ENCODE data around the gene HIP1. TPM values are rescaled to one million over a fixed set of nuclear protein-coding genes. Genes with fewer than 3 reads are reported as not detected.
A peak's percentile ranks its signal among the peaks of the same experiment; 100 is the strongest.

HIP1 gene
- total and polyA plus RNA-seq, 2 of the 4 experiments (the other 2 are of a cell fraction) = 6.8 to 10.0 TPM

DNA sequence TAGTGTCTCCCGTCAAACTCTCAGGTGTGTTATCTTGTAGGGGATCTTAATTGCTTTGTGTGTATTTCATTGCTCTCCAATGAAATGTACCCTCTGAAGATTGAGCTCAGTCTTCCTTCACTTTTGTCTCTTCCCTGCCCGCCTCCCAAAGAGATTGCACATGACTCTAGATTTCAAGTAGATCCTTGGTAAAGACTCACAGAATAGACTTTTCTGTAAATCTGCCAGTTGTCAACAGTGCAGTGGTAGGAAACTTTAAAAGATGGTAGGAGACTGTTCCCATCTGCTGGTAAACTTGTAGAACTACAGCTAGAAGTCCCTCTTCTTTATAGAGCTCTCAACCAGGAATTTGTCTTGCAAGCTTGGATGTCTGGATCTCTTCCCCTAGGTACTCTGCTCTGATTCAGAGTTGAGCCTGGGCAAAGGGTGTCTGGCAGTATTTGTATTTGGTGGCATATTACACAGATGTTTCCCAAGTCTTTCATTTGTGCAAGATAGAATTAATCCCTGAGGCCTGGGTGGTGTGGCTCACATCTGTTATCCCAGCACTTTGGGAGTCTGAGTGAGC, 23.7 kb upstream of the HIP1 start:
- POLR2A ChIA-PET (ENCODE audit: unreplicated experiment) = no interaction called here
- no peak overlapping the region for H2AFZ ChIP-seq (replicated peaks; ENCODE audit: low read length, poor library complexity)
- H2BK20ac ChIP-seq (ENCODE audit: low read depth, low read length) = no peak overlapping the region
- no peaks in the 10 kb centered on the region for H3K4me1 ChIP-seq (ENCODE audit: control insufficient read depth, insufficient read depth, low read length)
- no peak overlapping the region for H2AK5ac ChIP-seq (ENCODE audit: low read depth, low read length)
- no peaks in the 10 kb centered on the region for H3K27me3 ChIP-seq (ENCODE audit: control insufficient read depth, insufficient read depth, low read length)
- dilution Hi-C loops (cut with HindIII; ENCODE audit: low sequenced_read_pairs, unreplicated experiment) = no loop called here
- H3K14ac ChIP-seq (replicated peaks; ENCODE audit: low read depth, low read length) = no peak overlapping the region
- no peak overlapping the region for H4K91ac ChIP-seq (ENCODE audit: insufficient read depth, low read depth, low read length)
- H2BK5ac ChIP-seq (ENCODE audit: low read depth, low read length, poor library complexity, severe bottlenecking) = no peak overlapping the region
- no TSS peak for BruUV-seq (replicated peaks)
- intact Hi-C loops (cut with micrococcal nuclease) = loop anchor here (2.0 kb wide), 1 partner anchor 234 kb away; no protein-coding TSS in a partner anchor
- H3K9me1 ChIP-seq (ENCODE audit: insufficient read depth, low read length) = no peaks in the 10 kb centered on the region
- H4K20me1 ChIP-seq (ENCODE audit: insufficient read depth, low read length) = no peaks in the 10 kb centered on the region
- no peak overlapping the region for H3K23ac ChIP-seq (ENCODE audit: low read depth, low read length)
- H4K8ac ChIP-seq (ENCODE audit: low read depth in 2 of 2, low read length in 2 of 2) = no peak overlapping the region
- H3K9ac ChIP-seq (ENCODE audit: low read depth, low read length) = no peak overlapping the region
- no peak overlapping the region for H3K4ac ChIP-seq (ENCODE audit: low read depth, low read length)
- no peak overlapping the region for H3K4me2 ChIP-seq (ENCODE audit: low read depth, low read length)
- H3K36me3 ChIP-seq (ENCODE audit: control insufficient read depth, insufficient read depth, low read length) = no peaks in the 10 kb centered on the region
- CTCF ChIA-PET = interaction anchor here (0.6 to 1.5 kb wide), 3 partner anchors 9 to 201 kb away, joined by 3 to 5 read pairs (median 3); no protein-coding TSS in a partner anchor
- TF ChIP-seq MXI1 (IDR thresholded peaks at IDR 0.05; ENCODE audit: borderline replicate concordance, low read depth, low read length) = no peak
- peak; percentile 94 for TF ChIP-seq SMC3 (IDR thresholded peaks at IDR 0.05; ENCODE audit: low read depth, low read length)
- TF ChIP-seq MAZ (IDR thresholded peaks at IDR 0.05; ENCODE audit: borderline replicate concordance, low read depth, low read length) = no peak
- TF ChIP-seq RCOR1 (IDR thresholded peaks at IDR 0.05; ENCODE audit: insufficient replicate concordance, low read length) = no peak
- TF ChIP-seq RAD21 (IDR thresholded peaks at IDR 0.05; ENCODE audit: low read length) = peak; percentile 91
- TF ChIP-seq, protein P1, sequence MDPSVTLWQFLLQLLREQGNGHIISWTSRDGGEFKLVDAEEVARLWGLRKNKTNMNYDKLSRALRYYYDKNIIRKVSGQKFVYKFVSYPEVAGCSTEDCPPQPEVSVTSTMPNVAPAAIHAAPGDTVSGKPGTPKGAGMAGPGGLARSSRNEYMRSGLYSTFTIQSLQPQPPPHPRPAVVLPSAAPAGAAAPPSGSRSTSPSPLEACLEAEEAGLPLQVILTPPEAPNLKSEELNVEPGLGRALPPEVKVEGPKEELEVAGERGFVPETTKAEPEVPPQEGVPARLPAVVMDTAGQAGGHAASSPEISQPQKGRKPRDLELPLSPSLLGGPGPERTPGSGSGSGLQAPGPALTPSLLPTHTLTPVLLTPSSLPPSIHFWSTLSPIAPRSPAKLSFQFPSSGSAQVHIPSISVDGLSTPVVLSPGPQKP (IDR thresholded peaks at IDR 0.05; ENCODE audit: borderline replicate concordance, low read depth, low read length) = no peak
- TF ChIP-seq FOS (IDR thresholded peaks at IDR 0.05; ENCODE audit: low read depth, low read length) = no peak
- TF ChIP-seq, protein P2, sequence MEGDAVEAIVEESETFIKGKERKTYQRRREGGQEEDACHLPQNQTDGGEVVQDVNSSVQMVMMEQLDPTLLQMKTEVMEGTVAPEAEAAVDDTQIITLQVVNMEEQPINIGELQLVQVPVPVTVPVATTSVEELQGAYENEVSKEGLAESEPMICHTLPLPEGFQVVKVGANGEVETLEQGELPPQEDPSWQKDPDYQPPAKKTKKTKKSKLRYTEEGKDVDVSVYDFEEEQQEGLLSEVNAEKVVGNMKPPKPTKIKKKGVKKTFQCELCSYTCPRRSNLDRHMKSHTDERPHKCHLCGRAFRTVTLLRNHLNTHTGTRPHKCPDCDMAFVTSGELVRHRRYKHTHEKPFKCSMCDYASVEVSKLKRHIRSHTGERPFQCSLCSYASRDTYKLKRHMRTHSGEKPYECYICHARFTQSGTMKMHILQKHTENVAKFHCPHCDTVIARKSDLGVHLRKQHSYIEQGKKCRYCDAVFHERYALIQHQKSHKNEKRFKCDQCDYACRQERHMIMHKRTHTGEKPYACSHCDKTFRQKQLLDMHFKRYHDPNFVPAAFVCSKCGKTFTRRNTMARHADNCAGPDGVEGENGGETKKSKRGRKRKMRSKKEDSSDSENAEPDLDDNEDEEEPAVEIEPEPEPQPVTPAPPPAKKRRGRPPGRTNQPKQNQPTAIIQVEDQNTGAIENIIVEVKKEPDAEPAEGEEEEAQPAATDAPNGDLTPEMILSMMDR (conservative IDR thresholded peaks at IDR 0.05; ENCODE audit: low read depth, low read length) = peak; percentile 83
- TF ChIP-seq CHD1 (IDR thresholded peaks at IDR 0.05; ENCODE audit: low read depth, low read length) = no peak
- no peak for TF ChIP-seq NFE2L2 (IDR thresholded peaks at IDR 0.05; ENCODE audit: low read depth, low read length)
- TF ChIP-seq RFX5 (IDR thresholded peaks at IDR 0.05; ENCODE audit: low read depth, low read length) = no peak
- H3K56ac ChIP-seq (ENCODE audit: extremely low read depth, insufficient read depth, low read length) = no peak overlapping the region
- H2AK9ac ChIP-seq (replicated peaks; ENCODE audit: low read depth, low read length, poor library complexity) = no peak overlapping the region
- in situ Hi-C loops (cut with MboI; ENCODE audit: low sequenced_read_pairs) = no loop called here
- no peak overlapping the region for H2BK15ac ChIP-seq (ENCODE audit: low read depth, low read length)
- no peak overlapping the region for H3K18ac ChIP-seq (ENCODE audit: low read depth, low read length)
- no peaks in the 10 kb centered on the region for H3K79me1 ChIP-seq (ENCODE audit: low read depth in 1 of 2, low read length in 2 of 2)
- no peaks in the 10 kb centered on the region for H3K9me3 ChIP-seq (ENCODE audit: control insufficient read depth, insufficient read depth, low read length)
- ATAC-seq (ENCODE audit: low read depth) = peak; percentile 97
- no peak overlapping the region for H2BK120ac ChIP-seq (ENCODE audit: low read depth, low read length)
- no peak overlapping the region for H4K5ac ChIP-seq (ENCODE audit: low read depth, low read length)
- WGBS, 2 experiments (ENCODE audit: extremely low coverage in 2 of 2, insufficient read length in 1 of 2) = no CpG with 5 or more reads among the region's 2 CpGs
- no peak overlapping the region for H3K4me3 ChIP-seq (ENCODE audit: insufficient read depth, low read depth, low read length)
- peak; percentile 77 for DNase-seq
- no peak overlapping the region for H3K27ac ChIP-seq (ENCODE audit: insufficient read depth, low read length)
